DOHH2 (cell line): ENCODE results near the gene RASA2.

ENCODE experiments used
- H3F3A ChIP-seq: fragments of 200-600 bp; sonication (generic), shearing (Covaris generic); 2 replicates; pipeline ENCODE4 v1.6.0; 2016; ENCODE audit warnings: antibody characterized with exemption, mild to moderate bottlenecking; ENCODE audit not compliant: control insufficient read depth, insufficient read depth
- H3K27ac ChIP-seq: fragments of 200-600 bp; sonication (generic); 2 replicates; pipeline ENCODE4 v1.5.1; 2014; ENCODE audit warnings: low read depth, mild to moderate bottlenecking, low read length, moderate library complexity
- H3K27me3 ChIP-seq: fragments of 200-600 bp; sonication (generic); 2 replicates; pipeline ENCODE4 v1.6.1; 2014; ENCODE audit warnings: mild to moderate bottlenecking, low read length, mixed read lengths; ENCODE audit not compliant: control insufficient read depth
- H3K36me3 ChIP-seq: fragments of 200-600 bp; sonication (generic); 2 replicates; pipeline ENCODE4 v1.6.1; 2014; ENCODE audit warnings: mild to moderate bottlenecking, low read length, moderate library complexity, mixed read lengths; ENCODE audit not compliant: control insufficient read depth
- H3K4me1 ChIP-seq: fragments of 200-600 bp; sonication (generic); 2 replicates; pipeline ENCODE4 v1.6.1; 2014; ENCODE audit warnings: mild to moderate bottlenecking, low read length, mixed read lengths; ENCODE audit not compliant: control insufficient read depth
- H3K4me2 ChIP-seq: fragments of 200-600 bp; sonication (generic); 2 replicates; pipeline ENCODE4 v1.6.0; 2014; ENCODE audit warnings: mild to moderate bottlenecking, low read length, moderate library complexity
- H3K4me3 ChIP-seq: fragments of 200-600 bp; sonication (generic); 2 replicates; pipeline ENCODE4 v1.5.1; 2014; ENCODE audit warnings: mild to moderate bottlenecking, low read length, mixed read lengths
- H3K79me2 ChIP-seq: fragments of 200-600 bp; sonication (generic); 2 replicates; pipeline ENCODE4 v1.6.1; 2014; ENCODE audit warnings: mild to moderate bottlenecking, low read length, mixed read lengths; ENCODE audit not compliant: control insufficient read depth
- H3K9me2 ChIP-seq: fragments of 200-600 bp; sonication (generic); replicated peaks from 2 replicates; pipeline ENCODE4 v1.6.1; 2014; ENCODE audit warnings: mild to moderate bottlenecking, low read length, mixed read lengths; ENCODE audit not compliant: control insufficient read depth
- H3K9me3 ChIP-seq: fragments of 200-600 bp; sonication (generic); 2 replicates; pipeline ENCODE4 v1.6.1; 2014; ENCODE audit warnings: antibody characterized with exemption, low read length, mixed read lengths; ENCODE audit not compliant: control insufficient read depth, insufficient read depth
- H4K20me1 ChIP-seq: fragments of 200-600 bp; sonication (generic); 2 replicates; pipeline ENCODE4 v1.6.0; 2014; ENCODE audit warnings: low read depth, mild to moderate bottlenecking, antibody characterized with exemption, low read length, moderate library complexity; ENCODE audit not compliant: control insufficient read depth, insufficient read depth
- EZH2phosphoT487 ChIP-seq: fragments of 200-600 bp; sonication (generic); IDR thresholded peaks from 2 replicates; pipeline ENCODE4 v1.6.1; 2017; ENCODE audit warnings: borderline replicate concordance, mild to moderate bottlenecking, antibody characterized with exemption, low read length, moderate library complexity, mixed read lengths
- TF ChIP-seq, protein P1 (sequence below): fragments of 200-600 bp; sonication (generic); IDR thresholded peaks from one replicate; pipeline ENCODE4 v1.5.1; 2014; ENCODE audit warnings: antibody characterized with exemption, mild to moderate bottlenecking, low read depth, low read length; ENCODE audit not compliant: poor library complexity, severe bottlenecking

RASA2 gene

DNA sequence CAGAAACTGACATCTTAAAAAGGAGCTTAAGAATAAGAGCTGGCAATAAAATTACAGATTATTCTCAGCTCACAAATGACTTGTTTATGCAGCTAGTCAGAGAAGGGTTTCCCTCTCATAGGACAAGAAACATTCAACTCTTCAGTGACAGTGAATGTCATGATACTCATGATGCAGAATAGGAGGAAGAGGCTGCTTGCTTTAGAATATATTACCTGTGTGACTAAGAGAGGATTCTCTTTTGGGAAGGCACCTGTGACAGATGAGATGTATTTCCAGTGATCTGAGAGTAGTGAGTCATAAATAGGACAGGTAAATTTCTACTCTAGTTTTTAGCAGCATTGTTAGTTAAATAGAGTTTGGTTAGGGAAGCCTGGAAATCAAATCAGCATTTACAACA lies 39.9 kb downstream of the RASA2 start:
- H3K4me1 ChIP-seq: peaks cover 53% of the 10 kb centered on the region
- no peaks in the 10 kb centered on the region for H3K9me3 ChIP-seq
- H3K79me2 ChIP-seq: peaks cover 3% of the 10 kb centered on the region; the same call in 1 of the 2 replicates
- no peak overlapping the region for H3K4me2 ChIP-seq
- H3F3A ChIP-seq: no peaks in the 10 kb centered on the region
- TF ChIP-seq, protein P1, sequence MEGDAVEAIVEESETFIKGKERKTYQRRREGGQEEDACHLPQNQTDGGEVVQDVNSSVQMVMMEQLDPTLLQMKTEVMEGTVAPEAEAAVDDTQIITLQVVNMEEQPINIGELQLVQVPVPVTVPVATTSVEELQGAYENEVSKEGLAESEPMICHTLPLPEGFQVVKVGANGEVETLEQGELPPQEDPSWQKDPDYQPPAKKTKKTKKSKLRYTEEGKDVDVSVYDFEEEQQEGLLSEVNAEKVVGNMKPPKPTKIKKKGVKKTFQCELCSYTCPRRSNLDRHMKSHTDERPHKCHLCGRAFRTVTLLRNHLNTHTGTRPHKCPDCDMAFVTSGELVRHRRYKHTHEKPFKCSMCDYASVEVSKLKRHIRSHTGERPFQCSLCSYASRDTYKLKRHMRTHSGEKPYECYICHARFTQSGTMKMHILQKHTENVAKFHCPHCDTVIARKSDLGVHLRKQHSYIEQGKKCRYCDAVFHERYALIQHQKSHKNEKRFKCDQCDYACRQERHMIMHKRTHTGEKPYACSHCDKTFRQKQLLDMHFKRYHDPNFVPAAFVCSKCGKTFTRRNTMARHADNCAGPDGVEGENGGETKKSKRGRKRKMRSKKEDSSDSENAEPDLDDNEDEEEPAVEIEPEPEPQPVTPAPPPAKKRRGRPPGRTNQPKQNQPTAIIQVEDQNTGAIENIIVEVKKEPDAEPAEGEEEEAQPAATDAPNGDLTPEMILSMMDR: no peak
- no peak for TF ChIP-seq EZH2phosphoT487
- H3K27ac ChIP-seq: no peak overlapping the region
- H3K9me2 ChIP-seq: no peaks in the 10 kb centered on the region
- H3K36me3 ChIP-seq: peaks cover 40% of the 10 kb centered on the region
- no peaks in the 10 kb centered on the region for H3K27me3 ChIP-seq
- H4K20me1 ChIP-seq: no peaks in the 10 kb centered on the region
- H3K4me3 ChIP-seq: no peak overlapping the region

DNA sequence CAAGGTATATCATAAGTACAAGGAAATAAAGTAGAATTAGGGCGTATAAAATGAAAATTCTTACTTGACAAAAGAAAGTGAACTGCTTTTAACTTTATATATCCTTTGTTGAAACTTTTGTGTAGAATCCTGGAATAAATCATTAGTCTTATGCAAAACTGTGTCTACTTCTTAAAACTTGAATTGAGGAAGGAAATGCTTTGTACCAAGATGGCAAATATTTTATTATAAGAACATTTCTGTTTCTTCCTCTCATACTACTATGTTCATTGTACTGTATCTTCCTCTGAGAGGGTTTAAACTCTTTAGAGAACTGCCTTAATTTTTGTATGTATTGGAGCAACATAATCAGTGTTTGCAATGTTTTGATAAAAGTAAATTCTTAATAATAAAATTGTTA lies 42.0 kb downstream of the RASA2 start:
- Histone ChIP-seq H3K79me2 (peaks cover 3% of the 10 kb centered on the region; the same call in 1 of the 2 replicates), H3K4me2 (peak overlapping the region; percentile 49), H3K4me3 (peak overlapping the region; percentile 34; the same call in 1 of the 2 replicates), H3K36me3 (peaks cover 38% of the 10 kb centered on the region), H3K27me3 (no peaks in the 10 kb centered on the region), H4K20me1 (no peaks in the 10 kb centered on the region), H3K9me3 (no peaks in the 10 kb centered on the region), H3F3A (no peaks in the 10 kb centered on the region), H3K9me2 (no peaks in the 10 kb centered on the region), H3K27ac (peak overlapping the region; percentile 33), H3K4me1 (peaks cover 48% of the 10 kb centered on the region)
- TF ChIP-seq, protein P1: no peak
- TF ChIP-seq EZH2phosphoT487: no peak

DNA sequence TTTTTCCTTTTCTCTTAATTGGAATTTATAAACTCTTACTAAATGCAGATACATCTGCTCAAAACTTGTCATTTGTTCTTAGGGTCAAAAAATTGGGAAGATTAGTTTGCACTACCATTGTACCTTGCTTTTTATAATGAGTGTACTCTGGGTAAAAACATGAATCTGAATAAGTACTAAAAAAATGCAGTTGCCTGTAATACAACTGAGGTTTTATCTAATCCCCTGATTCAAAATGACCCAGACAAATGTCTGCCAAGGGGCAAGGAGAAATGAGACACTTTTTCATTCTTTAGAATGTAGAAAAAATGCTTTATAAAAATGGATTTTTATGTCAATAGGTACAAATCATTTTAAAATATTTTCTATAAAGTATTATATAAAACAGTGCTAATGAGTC lies 42.4 kb downstream of the RASA2 start:
- H3K79me2 ChIP-seq: no peaks in the 10 kb centered on the region; the same call in 1 of the 2 replicates
- H3K4me3 ChIP-seq: no peak overlapping the region
- no peaks in the 10 kb centered on the region for H3F3A ChIP-seq
- H3K27me3 ChIP-seq: no peaks in the 10 kb centered on the region
- TF ChIP-seq EZH2phosphoT487: no peak
- TF ChIP-seq, protein P1: no peak
- no peaks in the 10 kb centered on the region for H4K20me1 ChIP-seq
- no peaks in the 10 kb centered on the region for H3K9me2 ChIP-seq
- H3K4me2 ChIP-seq: no peak overlapping the region; the same call in 1 of the 2 replicates
- peaks cover 44% of the 10 kb centered on the region for H3K4me1 ChIP-seq
- peaks cover 38% of the 10 kb centered on the region for H3K36me3 ChIP-seq
- peak overlapping the region; percentile 33 for H3K27ac ChIP-seq
- no peaks in the 10 kb centered on the region for H3K9me3 ChIP-seq
